Measurements from ENCODE around the gene MAPKAP1.

DNA sequence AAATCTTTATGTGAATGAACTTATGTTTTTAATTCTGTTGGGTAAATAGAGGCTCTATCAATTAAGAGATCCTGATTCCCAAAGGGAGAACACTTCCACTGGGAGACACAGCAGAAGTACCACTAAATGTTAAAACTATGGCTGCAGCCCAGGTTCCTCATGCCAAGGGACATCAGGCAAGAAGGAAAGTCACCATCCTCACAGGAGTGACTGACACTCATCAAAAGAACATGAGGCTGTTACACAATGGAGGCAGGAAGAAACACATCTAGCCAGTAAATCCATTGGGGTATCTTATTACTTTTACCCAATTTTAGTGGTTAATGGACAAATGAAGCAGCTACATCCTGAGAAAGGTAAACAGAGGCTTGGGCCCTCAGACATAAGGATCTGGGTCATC lies 94.4 kb downstream of the MAPKAP1 start:
- TF ChIP-seq, protein P1, sequence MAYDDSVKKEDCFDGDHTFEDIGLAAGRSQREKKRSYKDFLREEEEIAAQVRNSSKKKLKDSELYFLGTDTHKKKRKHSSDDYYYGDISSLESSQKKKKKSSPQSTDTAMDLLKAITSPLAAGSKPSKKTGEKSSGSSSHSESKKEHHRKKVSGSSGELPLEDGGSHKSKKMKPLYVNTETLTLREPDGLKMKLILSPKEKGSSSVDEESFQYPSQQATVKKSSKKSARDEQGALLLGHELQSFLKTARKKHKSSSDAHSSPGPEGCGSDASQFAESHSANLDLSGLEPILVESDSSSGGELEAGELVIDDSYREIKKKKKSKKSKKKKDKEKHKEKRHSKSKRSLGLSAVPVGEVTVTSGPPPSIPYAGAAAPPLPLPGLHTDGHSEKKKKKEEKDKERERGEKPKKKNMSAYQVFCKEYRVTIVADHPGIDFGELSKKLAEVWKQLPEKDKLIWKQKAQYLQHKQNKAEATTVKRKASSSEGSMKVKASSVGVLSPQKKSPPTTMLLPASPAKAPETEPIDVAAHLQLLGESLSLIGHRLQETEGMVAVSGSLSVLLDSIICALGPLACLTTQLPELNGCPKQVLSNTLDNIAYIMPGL (CRISPR knock-in tag; IDR thresholded peaks at IDR 0.05; ENCODE audit: borderline replicate concordance in 1 of 2, low read depth in 1 of 2) = no peak
- TF ChIP-seq ZNF83 (CRISPR knock-in tag; IDR thresholded peaks at IDR 0.05; ENCODE audit: borderline replicate concordance) (no peak), HDAC6 (IDR thresholded peaks at IDR 0.05; ENCODE audit: low read depth, low read length) (no peak), POLR2AphosphoS5 (IDR thresholded peaks at IDR 0.05; ENCODE audit: low read depth, low read length) (no peak), CCAR2 (optimal IDR thresholded peaks at IDR 0.05; ENCODE audit: low read depth, low read length) (no peak)

Measured in HepG2 (cell line).